ENCODE data around the gene SMARCA2. TPM values are rescaled to one million over a fixed set of nuclear protein-coding genes. Genes with fewer than 3 reads are reported as not detected.

The SMARCA2 gene
- total RNA-seq, 1 donor from 2014 or later = 238 TPM

DNA sequence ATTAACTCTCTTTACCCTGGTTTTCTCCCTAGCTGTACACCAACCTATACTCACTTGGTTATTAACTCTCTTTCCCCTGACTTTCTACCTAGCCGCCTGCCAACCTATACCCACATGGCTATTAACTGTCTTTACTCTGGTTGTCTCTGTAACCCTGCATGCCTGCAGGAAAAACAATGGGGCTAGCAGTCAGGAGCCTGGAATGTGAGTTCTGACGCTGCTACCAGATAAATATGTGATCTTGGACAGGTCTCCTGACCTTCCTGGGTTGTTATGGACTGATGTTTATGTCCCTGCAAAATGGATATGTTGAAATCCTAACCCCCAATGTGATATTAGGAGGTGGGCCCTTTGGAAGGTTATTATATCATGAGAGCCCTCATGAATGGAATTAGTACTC is 119.2 kb downstream of the SMARCA2 start:
- POLR2A ChIA-PET = no interaction called here
- Mint-ChIP-seq H3K4me3 (no peak overlapping the region), H3K36me3 (ENCODE audit: low read depth) (peaks cover 75% of the 10 kb centered on the region), H3K27me3 (no peaks in the 10 kb centered on the region), H3K27ac (no peak overlapping the region), H3K4me1 (peaks cover 9% of the 10 kb centered on the region), H3K9me3 (peaks cover 2% of the 10 kb centered on the region)
- DNase-seq (no peak), ATAC-seq (ENCODE audit: low read depth) (no peak)
- TF ChIP-seq, protein P1, sequence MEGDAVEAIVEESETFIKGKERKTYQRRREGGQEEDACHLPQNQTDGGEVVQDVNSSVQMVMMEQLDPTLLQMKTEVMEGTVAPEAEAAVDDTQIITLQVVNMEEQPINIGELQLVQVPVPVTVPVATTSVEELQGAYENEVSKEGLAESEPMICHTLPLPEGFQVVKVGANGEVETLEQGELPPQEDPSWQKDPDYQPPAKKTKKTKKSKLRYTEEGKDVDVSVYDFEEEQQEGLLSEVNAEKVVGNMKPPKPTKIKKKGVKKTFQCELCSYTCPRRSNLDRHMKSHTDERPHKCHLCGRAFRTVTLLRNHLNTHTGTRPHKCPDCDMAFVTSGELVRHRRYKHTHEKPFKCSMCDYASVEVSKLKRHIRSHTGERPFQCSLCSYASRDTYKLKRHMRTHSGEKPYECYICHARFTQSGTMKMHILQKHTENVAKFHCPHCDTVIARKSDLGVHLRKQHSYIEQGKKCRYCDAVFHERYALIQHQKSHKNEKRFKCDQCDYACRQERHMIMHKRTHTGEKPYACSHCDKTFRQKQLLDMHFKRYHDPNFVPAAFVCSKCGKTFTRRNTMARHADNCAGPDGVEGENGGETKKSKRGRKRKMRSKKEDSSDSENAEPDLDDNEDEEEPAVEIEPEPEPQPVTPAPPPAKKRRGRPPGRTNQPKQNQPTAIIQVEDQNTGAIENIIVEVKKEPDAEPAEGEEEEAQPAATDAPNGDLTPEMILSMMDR (IDR thresholded peaks at IDR 0.05) = no peak
- CTCF ChIA-PET = interaction anchor here (4.2 kb wide), 1 partner anchor 47 kb away, joined by 43 read pairs; no protein-coding TSS in a partner anchor
- intact Hi-C loops (cut with micrococcal nuclease) = loop anchor here (5.0 kb wide), 1 partner anchor 703 kb away; no protein-coding TSS in a partner anchor

DNA sequence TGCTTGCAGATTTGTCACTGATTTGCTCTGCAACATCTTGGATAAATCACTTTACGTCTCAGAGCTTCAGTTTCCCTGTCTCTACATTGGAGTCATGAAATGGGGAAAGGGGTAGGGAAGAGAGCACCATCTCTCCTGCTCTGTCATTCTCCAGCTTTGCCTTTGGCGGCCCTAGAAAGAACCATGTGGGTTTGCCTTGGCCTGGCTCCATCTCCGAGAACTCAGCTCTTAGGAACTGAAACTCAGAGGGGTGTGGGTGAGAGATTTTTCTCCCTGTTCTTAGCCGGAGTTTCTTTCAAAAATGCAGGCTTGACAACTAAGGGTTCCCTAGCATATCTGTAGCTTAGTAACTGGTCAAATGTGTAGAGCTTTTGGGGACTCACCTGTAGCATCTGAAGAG is 123.5 kb downstream of the SMARCA2 start:
- peaks cover 86% of the 10 kb centered on the region for H3K36me3 Mint-ChIP-seq (ENCODE audit: low read depth)
- ChIA-PET CTCF (interaction anchor here (0.7 to 1.4 kb wide), 2 partner anchors 20 to 45 kb away, joined by 3 read pairs; no protein-coding TSS in a partner anchor), POLR2A (no interaction called here)
- peaks cover 15% of the 10 kb centered on the region for H3K4me1 Mint-ChIP-seq
- DNase-seq (no peak), ATAC-seq (ENCODE audit: low read depth) (no peak)
- intact Hi-C loops (cut with micrococcal nuclease) = no loop called here
- H3K27ac Mint-ChIP-seq = no peak overlapping the region
- peaks cover 2% of the 10 kb centered on the region for H3K9me3 Mint-ChIP-seq
- TF ChIP-seq, protein P1 (IDR thresholded peaks at IDR 0.05) = no peak
- no peaks in the 10 kb centered on the region for H3K27me3 Mint-ChIP-seq
- H3K4me3 Mint-ChIP-seq = no peak overlapping the region

DNA sequence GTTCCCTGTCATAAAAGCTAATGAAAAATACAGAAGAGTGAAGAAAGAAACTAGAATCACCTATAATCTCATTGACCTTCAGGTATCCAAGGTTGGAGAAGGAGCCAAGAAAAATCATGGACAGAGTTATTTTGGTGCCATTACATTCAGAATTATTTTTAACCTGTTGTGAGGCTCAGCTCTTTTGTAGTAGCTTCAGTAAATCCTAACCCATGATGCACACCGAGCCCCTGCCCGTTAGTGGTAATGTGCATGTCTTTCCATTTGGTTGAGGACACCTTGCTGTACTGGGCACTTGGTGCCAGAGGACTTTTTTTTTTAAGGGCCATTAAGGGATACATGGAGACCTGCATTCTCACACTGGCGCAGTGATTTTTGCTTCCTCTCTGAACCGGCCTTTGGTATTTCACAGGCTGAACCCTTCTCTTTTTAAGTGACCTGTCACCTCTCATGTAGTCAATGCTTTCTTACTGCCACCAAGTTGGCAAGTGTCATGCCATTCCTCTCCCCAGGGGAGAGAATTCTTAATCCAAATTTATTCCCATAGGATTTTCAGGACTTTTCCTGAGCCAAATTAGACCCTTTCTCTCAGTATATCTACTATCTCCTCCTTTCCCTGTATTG is 125.6 kb downstream of the SMARCA2 start:
- TF ChIP-seq, protein P1 (IDR thresholded peaks at IDR 0.05) = no peak
- Mint-ChIP-seq H3K4me1 (peaks cover 19% of the 10 kb centered on the region), H3K27me3 (no peaks in the 10 kb centered on the region), H3K36me3 (ENCODE audit: low read depth) (peaks cover 83% of the 10 kb centered on the region), H3K27ac (no peak overlapping the region), H3K4me3 (no peak overlapping the region), H3K9me3 (no peaks in the 10 kb centered on the region)
- no peak for ATAC-seq (ENCODE audit: low read depth)
- ChIA-PET POLR2A (no interaction called here), CTCF (no interaction called here)
- intact Hi-C loops (cut with micrococcal nuclease) = no loop called here
- DNase-seq = no peak

DNA sequence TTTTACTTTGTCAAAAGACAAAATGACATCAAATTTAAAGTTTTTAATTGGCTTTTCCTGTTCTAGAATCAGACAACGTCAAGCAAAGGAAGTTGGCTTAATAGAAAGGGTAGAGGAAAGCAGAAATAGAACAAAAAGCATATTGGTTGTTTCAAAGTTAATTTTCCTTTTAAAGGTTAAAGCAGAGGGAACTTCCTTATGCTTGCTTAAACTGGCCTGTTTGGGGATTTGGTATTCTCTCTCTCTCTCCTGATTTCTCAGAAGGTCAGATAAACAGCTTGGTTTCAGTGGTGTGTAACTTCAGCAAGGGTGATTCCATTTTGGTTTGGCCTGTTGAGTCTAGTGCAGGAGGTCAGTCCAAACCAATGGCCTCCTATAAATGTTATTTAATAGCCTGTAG is 127.1 kb downstream of the SMARCA2 start:
- ATAC-seq (ENCODE audit: low read depth) (no peak), DNase-seq (no peak)
- no peaks in the 10 kb centered on the region for H3K27me3 Mint-ChIP-seq
- H3K4me3 Mint-ChIP-seq = no peak overlapping the region
- no peak overlapping the region for H3K27ac Mint-ChIP-seq
- intact Hi-C loops (cut with micrococcal nuclease) = no loop called here
- ChIA-PET CTCF (no interaction called here), POLR2A (no interaction called here)
- TF ChIP-seq, protein P1 (IDR thresholded peaks at IDR 0.05) = no peak
- peaks cover 78% of the 10 kb centered on the region for H3K36me3 Mint-ChIP-seq (ENCODE audit: low read depth)
- H3K9me3 Mint-ChIP-seq = no peaks in the 10 kb centered on the region
- H3K4me1 Mint-ChIP-seq = peaks cover 27% of the 10 kb centered on the region

DNA sequence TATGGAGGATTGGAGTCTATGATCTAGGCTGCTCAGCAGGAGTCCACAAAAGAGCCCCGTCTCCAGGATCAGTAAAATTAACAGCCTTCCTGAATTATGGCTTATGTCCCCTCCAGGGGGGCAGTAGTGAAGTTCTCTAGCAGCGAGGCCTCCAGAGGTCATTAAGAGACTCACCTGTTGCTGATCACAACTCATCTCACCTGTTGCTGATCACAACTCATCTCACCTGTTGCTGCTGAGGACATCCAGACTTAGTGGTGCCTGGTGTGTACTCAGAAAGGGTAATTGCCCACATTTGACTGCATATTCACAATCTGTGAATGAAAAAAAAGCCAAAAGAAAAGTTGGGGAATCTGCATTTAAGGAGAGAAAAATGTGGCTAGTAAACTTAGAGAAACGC is 129.5 kb downstream of the SMARCA2 start:
- CTCF ChIA-PET = no interaction called here
- H3K9me3 Mint-ChIP-seq = no peaks in the 10 kb centered on the region
- H3K4me3 Mint-ChIP-seq = no peak overlapping the region
- H3K4me1 Mint-ChIP-seq = peaks cover 18% of the 10 kb centered on the region
- intact Hi-C loops (cut with micrococcal nuclease) = loop anchor here (5.0 kb wide), 1 partner anchor 38 kb away; no protein-coding TSS in a partner anchor
- H3K36me3 Mint-ChIP-seq (ENCODE audit: low read depth) = peaks cover 73% of the 10 kb centered on the region
- TF ChIP-seq, protein P1 (IDR thresholded peaks at IDR 0.05) = no peak
- POLR2A ChIA-PET = no interaction called here
- no peak overlapping the region for H3K27ac Mint-ChIP-seq
- no peaks in the 10 kb centered on the region for H3K27me3 Mint-ChIP-seq
- ATAC-seq (ENCODE audit: low read depth) (no peak), DNase-seq (no peak)

Data from activated B cell treated with CpG ODN at 0.5 μM for 24 hours (primary cell).